ENCODE measurements around the gene GAS7.

The GAS7 gene

GRCh38 chr17:10147040-10147439 is 51.4 kb downstream of the GAS7 start:
- DNase-seq (ENCODE audit: low read depth): no peak
- no peak overlapping the region for H3K4me3 ChIP-seq (ENCODE audit: low read depth, low read length)

GRCh38 chr17:10144982-10145381 is 53.4 kb downstream of the GAS7 start:
- no peak for DNase-seq (ENCODE audit: low read depth)
- H3K4me3 ChIP-seq (ENCODE audit: low read depth, low read length): no peak overlapping the region

- no peak for DNase-seq (ENCODE audit: low read depth)
- no peak overlapping the region for H3K4me3 ChIP-seq (ENCODE audit: low read depth, low read length)
Observed at GRCh38 chr17:10144456-10144855, 54.0 kb downstream of the GAS7 start.

- H3K4me3 ChIP-seq (ENCODE audit: low read depth, low read length): no peak overlapping the region
- DNase-seq (ENCODE audit: low read depth): no peak
Observed at GRCh38 chr17:10141436-10141835, 57.0 kb downstream of the GAS7 start.

GRCh38 chr17:10139577-10139976 is 58.8 kb downstream of the GAS7 start:
- DNase-seq (ENCODE audit: low read depth): no peak
- H3K4me3 ChIP-seq (ENCODE audit: low read depth, low read length): no peak overlapping the region

GRCh38 chr17:10136258-10136981 is 62.0 kb downstream of the GAS7 start:
- H3K4me3 ChIP-seq (ENCODE audit: low read depth, low read length): no peak overlapping the region
- DNase-seq (ENCODE audit: low read depth): no peak

GRCh38 chr17:10135539-10136257 is 62.7 kb downstream of the GAS7 start:
- DNase-seq (ENCODE audit: low read depth): no peak

GRCh38 chr17:10130677-10131076 is 67.7 kb downstream of the GAS7 start:
- H3K4me3 ChIP-seq (ENCODE audit: low read depth, low read length): no peak overlapping the region
- DNase-seq (ENCODE audit: low read depth): no peak

More at GRCh38 chr17:10135539-10136257, 62.7 kb downstream of the GAS7 start:
- H3K4me3 ChIP-seq (ENCODE audit: low read depth, low read length): no peak overlapping the region

- no peak for DNase-seq (ENCODE audit: low read depth)
Observed at GRCh38 chr17:10130263-10130662, 68.1 kb downstream of the GAS7 start.

GRCh38 chr17:10127819-10128425 is 70.5 kb downstream of the GAS7 start:
- H3K4me3 ChIP-seq (ENCODE audit: low read depth, low read length): no peak overlapping the region
- DNase-seq (ENCODE audit: low read depth): peak; percentile 93

More at GRCh38 chr17:10130263-10130662, 68.1 kb downstream of the GAS7 start:
- H3K4me3 ChIP-seq (ENCODE audit: low read depth, low read length): no peak overlapping the region

GRCh38 chr17:10126616-10127501 is 71.5 kb downstream of the GAS7 start:
- H3K4me3 ChIP-seq (ENCODE audit: low read depth, low read length): no peak overlapping the region
- peak; percentile 66 for DNase-seq (ENCODE audit: low read depth)

- DNase-seq (ENCODE audit: low read depth): no peak
- H3K4me3 ChIP-seq (ENCODE audit: low read depth, low read length): no peak overlapping the region
Observed at GRCh38 chr17:10126276-10126615, 72.2 kb downstream of the GAS7 start.

GRCh38 chr17:10125531-10126275 is 72.7 kb downstream of the GAS7 start:
- no peak for DNase-seq (ENCODE audit: low read depth)
- H3K4me3 ChIP-seq (ENCODE audit: low read depth, low read length): no peak overlapping the region

- DNase-seq (ENCODE audit: low read depth): no peak
- no peak overlapping the region for H3K4me3 ChIP-seq (ENCODE audit: low read depth, low read length)
Observed at GRCh38 chr17:10123093-10123492, 75.3 kb downstream of the GAS7 start.

GRCh38 chr17:10121971-10122707 is 76.3 kb downstream of the GAS7 start:
- no peak for DNase-seq (ENCODE audit: low read depth)
- no peak overlapping the region for H3K4me3 ChIP-seq (ENCODE audit: low read depth, low read length)

- no peak for DNase-seq (ENCODE audit: low read depth)
- H3K4me3 ChIP-seq (ENCODE audit: low read depth, low read length): no peak overlapping the region
Observed at GRCh38 chr17:10120749-10121148, 77.7 kb downstream of the GAS7 start.

GRCh38 chr17:10120109-10120485 is 78.3 kb downstream of the GAS7 start:
- H3K4me3 ChIP-seq (ENCODE audit: low read depth, low read length): no peak overlapping the region
- DNase-seq (ENCODE audit: low read depth): no peak
